Measurements from ENCODE around the gene TBRG4.

The TBRG4 gene

GRCh38 chr7:45138433-45139267 is 27.2 kb upstream of the TBRG4 start:
- TF ChIP-seq, protein P1, sequence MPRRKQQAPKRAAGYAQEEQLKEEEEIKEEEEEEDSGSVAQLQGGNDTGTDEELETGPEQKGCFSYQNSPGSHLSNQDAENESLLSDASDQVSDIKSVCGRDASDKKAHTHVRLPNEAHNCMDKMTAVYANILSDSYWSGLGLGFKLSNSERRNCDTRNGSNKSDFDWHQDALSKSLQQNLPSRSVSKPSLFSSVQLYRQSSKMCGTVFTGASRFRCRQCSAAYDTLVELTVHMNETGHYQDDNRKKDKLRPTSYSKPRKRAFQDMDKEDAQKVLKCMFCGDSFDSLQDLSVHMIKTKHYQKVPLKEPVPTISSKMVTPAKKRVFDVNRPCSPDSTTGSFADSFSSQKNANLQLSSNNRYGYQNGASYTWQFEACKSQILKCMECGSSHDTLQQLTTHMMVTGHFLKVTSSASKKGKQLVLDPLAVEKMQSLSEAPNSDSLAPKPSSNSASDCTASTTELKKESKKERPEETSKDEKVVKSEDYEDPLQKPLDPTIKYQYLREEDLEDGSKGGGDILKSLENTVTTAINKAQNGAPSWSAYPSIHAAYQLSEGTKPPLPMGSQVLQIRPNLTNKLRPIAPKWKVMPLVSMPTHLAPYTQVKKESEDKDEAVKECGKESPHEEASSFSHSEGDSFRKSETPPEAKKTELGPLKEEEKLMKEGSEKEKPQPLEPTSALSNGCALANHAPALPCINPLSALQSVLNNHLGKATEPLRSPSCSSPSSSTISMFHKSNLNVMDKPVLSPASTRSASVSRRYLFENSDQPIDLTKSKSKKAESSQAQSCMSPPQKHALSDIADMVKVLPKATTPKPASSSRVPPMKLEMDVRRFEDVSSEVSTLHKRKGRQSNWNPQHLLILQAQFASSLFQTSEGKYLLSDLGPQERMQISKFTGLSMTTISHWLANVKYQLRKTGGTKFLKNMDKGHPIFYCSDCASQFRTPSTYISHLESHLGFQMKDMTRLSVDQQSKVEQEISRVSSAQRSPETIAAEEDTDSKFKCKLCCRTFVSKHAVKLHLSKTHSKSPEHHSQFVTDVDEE (CRISPR knock-in tag; IDR thresholded peaks at IDR 0.05) = no peak
- TF ChIP-seq TOX (CRISPR knock-in tag; IDR thresholded peaks at IDR 0.05; ENCODE audit: borderline replicate concordance) (no peak), CSDC2 (CRISPR knock-in tag; IDR thresholded peaks at IDR 0.05) (no peak)
- ATAC-seq = no peak

GRCh38 chr7:45136106-45137060 is 24.9 kb upstream of the TBRG4 start:
- no peak for TF ChIP-seq ARNTL (CRISPR knock-in tag; IDR thresholded peaks at IDR 0.05; ENCODE audit: borderline replicate concordance, low read depth)
- no peak for TF ChIP-seq OSR1 (CRISPR knock-in tag; IDR thresholded peaks at IDR 0.05)
- TF ChIP-seq ESRRG (CRISPR knock-in tag; IDR thresholded peaks at IDR 0.05) = no peak
- TF ChIP-seq ZC3H10 (CRISPR knock-in tag; IDR thresholded peaks at IDR 0.05) = no peak
- no peak for TF ChIP-seq CREB5 (CRISPR knock-in tag; IDR thresholded peaks at IDR 0.05; ENCODE audit: low read depth)
- no peak for TF ChIP-seq ZNF70 (CRISPR knock-in tag; IDR thresholded peaks at IDR 0.05)
- TF ChIP-seq, protein P1 (CRISPR knock-in tag; IDR thresholded peaks at IDR 0.05) = no peak
- no peak for TF ChIP-seq ZFP3 (CRISPR knock-in tag; IDR thresholded peaks at IDR 0.05)
- TF ChIP-seq ZFP30 (CRISPR knock-in tag; IDR thresholded peaks at IDR 0.05) = no peak
- TF ChIP-seq GLIS3 (CRISPR knock-in tag; IDR thresholded peaks at IDR 0.05) = no peak
- no peak for TF ChIP-seq PATZ1 (CRISPR knock-in tag; IDR thresholded peaks at IDR 0.05; ENCODE audit: borderline replicate concordance)
- no peak for TF ChIP-seq TCF4 (CRISPR knock-in tag; IDR thresholded peaks at IDR 0.05; ENCODE audit: borderline replicate concordance)
- TF ChIP-seq BACH2 (CRISPR knock-in tag; IDR thresholded peaks at IDR 0.05; ENCODE audit: borderline replicate concordance) = no peak
- no peak for TF ChIP-seq ZNF565 (CRISPR knock-in tag; conservative IDR thresholded peaks at IDR 0.05; ENCODE audit: low read depth)
- no peak for TF ChIP-seq ZNF8 (CRISPR knock-in tag; IDR thresholded peaks at IDR 0.05)
- TF ChIP-seq CSRNP3 (CRISPR knock-in tag; IDR thresholded peaks at IDR 0.05) = no peak
- no peak for TF ChIP-seq TOX (CRISPR knock-in tag; IDR thresholded peaks at IDR 0.05; ENCODE audit: borderline replicate concordance)
- TF ChIP-seq CSDC2 (CRISPR knock-in tag; IDR thresholded peaks at IDR 0.05) = no peak
- ATAC-seq = peak; percentile 91
